Mesangial cell (primary cell): ENCODE data around the gene NDUFB1. TPM values are rescaled to one million over a fixed set of nuclear protein-coding genes. Genes with fewer than 3 reads are reported as not detected.

ENCODE experiments used
- total RNA-seq: library from RNA; depleted of rRNA; stranded (reverse); fragments of >200 nt; gene quantifications from 2 replicates; pipeline ENCODE4 v1.2.3, GENCODE V29; 2015

Gene NDUFB1
- 109 and 165 TPM in 2 replicates for total RNA-seq

DNA sequence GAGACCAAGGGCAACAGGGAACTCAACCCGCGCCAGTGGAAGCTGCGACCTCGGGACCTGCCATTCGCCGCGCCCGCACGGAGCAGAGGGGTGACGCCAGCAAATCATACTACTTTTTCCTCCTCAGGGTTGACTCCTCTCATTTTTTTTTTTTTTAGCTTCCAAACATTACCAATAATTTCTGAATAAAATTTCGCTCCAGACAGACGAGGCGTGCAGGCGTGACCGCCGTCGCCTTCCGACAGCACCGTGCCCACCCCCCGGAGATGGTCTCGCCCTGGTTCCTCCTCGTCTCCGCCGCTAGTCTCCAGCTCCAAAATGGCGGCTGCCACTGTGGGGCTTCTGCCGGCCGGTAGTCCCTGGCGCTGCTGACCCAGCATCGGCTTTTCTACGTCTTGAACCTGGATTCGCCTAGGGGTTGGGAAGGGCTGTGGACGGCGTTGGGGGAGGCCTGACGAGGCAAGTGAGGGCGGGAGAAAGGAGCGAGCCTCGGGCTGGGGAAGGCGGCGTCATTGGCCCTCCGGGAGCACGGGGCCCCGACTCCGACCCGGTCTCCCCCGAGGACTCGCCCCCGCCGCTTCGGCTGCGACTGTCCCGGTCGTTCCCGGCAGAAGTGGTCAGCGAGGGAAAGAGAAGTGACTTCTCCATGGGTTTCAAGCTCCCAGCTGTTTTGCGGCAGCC lies at the start of gene NDUFB1, which contains the start of gene CPSF2:
Gene NDUFB1, minus strand, starts transcription at position 37 of the 681 bp plus-strand sequence. CDS start 4,069 bp downstream, outside the sequence.
Gene CPSF2, plus strand, starts transcription at position 300 of the 681 bp plus-strand sequence. CDS start 9,016 bp downstream, outside the sequence.

DNA sequence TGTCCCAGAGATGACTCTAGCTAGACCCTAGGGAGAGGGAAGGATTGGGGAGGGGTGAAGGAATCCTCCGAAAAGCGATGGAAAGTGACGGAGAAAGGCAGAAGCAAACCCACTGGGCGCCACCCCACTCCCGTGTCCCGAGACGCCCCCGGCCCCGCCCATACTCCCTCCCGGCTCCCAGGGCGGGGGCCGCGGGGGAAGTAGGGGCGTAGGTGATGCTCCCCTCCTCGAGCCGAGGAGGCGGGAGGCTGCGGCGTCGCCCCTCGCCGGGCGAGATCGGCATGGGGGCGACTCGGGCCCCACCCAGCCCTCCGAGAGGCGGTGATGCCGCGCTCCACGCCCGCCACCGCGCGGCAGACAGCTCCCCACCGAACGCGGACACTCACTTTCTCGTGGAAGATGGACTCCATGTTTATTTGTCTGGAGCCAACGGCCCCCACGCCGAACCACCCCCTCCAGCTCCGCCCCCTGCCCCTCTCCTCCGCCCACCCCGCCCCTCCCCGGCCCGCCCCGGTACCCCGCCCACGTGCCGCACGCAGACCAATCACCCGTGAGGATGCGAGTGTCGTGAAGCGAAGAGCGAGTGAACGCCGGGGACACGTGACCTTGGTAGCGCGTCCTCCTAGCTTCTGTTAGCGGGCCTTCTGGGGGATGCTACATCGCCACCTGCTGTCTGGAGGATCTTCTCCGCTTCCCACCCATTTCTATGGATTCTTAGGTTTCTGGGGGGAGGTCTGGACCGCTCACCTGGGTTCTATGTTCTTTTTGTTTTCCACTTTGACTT lies 15.2 kb downstream of the NDUFB1 start, which contains the start of gene ATXN3:
Gene ATXN3, minus strand, starts transcription at position 440 of the 784 bp plus-strand sequence. Its CDS starts 30 bp downstream, at position 410.

Other genes starting within 250 kb of the NDUFB1 start
- gene FBLN5, start 174.0 kb downstream of the NDUFB1 start, total RNA-seq: 5.7 and 12.3 TPM in 2 replicates
- 6.0 and 7.5 TPM in 2 replicates for gene TRIP11, start 81.6 kb downstream of the NDUFB1 start, total RNA-seq
- gene ATXN3, start 15.1 kb downstream of the NDUFB1 start, total RNA-seq: 3.1 and 16.4 TPM in 2 replicates
- gene CPSF2, start 263 bp upstream of the NDUFB1 start, total RNA-seq: 21.2 and 27.2 TPM in 2 replicates
- gene SLC24A4, start 201.5 kb upstream of the NDUFB1 start, total RNA-seq: not detected in 2 replicates